ENCODE measurements around the gene CNN2.

The CNN2 gene

GRCh38 chr19:1001538-1002166 lies 24.8 kb upstream of the CNN2 start:
- Mint-ChIP-seq H3K27me3 (ENCODE audit: low read depth) (peaks cover 30% of the 10 kb centered on the region), H3K4me1 (ENCODE audit: low read depth) (peaks cover 3% of the 10 kb centered on the region), H3K36me3 (ENCODE audit: low read depth) (no peaks in the 10 kb centered on the region), H3K4me3 (no peak overlapping the region), H3K9me3 (no peaks in the 10 kb centered on the region), H3K27ac (no peak overlapping the region)
- peak; percentile 63 for DNase-seq (ENCODE audit: low spot score)

- Mint-ChIP-seq H3K4me1 (ENCODE audit: low read depth) (peaks cover 2% of the 10 kb centered on the region), H3K9me3 (no peaks in the 10 kb centered on the region), H3K4me3 (no peak overlapping the region), H3K27me3 (ENCODE audit: low read depth) (peaks cover 26% of the 10 kb centered on the region), H3K27ac (no peak overlapping the region), H3K36me3 (ENCODE audit: low read depth) (no peaks in the 10 kb centered on the region)
- DNase-seq (ENCODE audit: low spot score): no peak
These were observed 23.8 kb upstream of the CNN2 start for GRCh38 chr19:1002600-1002999.

- H3K9me3 Mint-ChIP-seq: no peaks in the 10 kb centered on the region
- H3K36me3 Mint-ChIP-seq (ENCODE audit: low read depth): peaks cover under 1% of the 10 kb centered on the region
- no peak overlapping the region for H3K4me3 Mint-ChIP-seq
- H3K4me1 Mint-ChIP-seq (ENCODE audit: low read depth): no peaks in the 10 kb centered on the region
- no peak overlapping the region for H3K27ac Mint-ChIP-seq
- DNase-seq (ENCODE audit: low spot score): no peak
- H3K27me3 Mint-ChIP-seq (ENCODE audit: low read depth): peaks cover 19% of the 10 kb centered on the region
These were observed 23.1 kb upstream of the CNN2 start for GRCh38 chr19:1003283-1003682.

GRCh38 chr19:1004204-1004802 lies 22.1 kb upstream of the CNN2 start:
- Mint-ChIP-seq H3K36me3 (ENCODE audit: low read depth) (peaks cover 2% of the 10 kb centered on the region), H3K4me1 (ENCODE audit: low read depth) (no peaks in the 10 kb centered on the region), H3K27me3 (ENCODE audit: low read depth) (peaks cover 12% of the 10 kb centered on the region), H3K4me3 (no peak overlapping the region), H3K27ac (no peak overlapping the region), H3K9me3 (no peaks in the 10 kb centered on the region)
- no peak for DNase-seq (ENCODE audit: low spot score)

- no peak for DNase-seq (ENCODE audit: low spot score)
- Mint-ChIP-seq H3K27me3 (ENCODE audit: low read depth) (peaks cover 7% of the 10 kb centered on the region), H3K27ac (no peak overlapping the region), H3K9me3 (no peaks in the 10 kb centered on the region), H3K4me3 (no peak overlapping the region), H3K36me3 (ENCODE audit: low read depth) (peaks cover 2% of the 10 kb centered on the region), H3K4me1 (ENCODE audit: low read depth) (no peaks in the 10 kb centered on the region)
These were observed 21.4 kb upstream of the CNN2 start for GRCh38 chr19:1004803-1005664.

- no peak for DNase-seq (ENCODE audit: low spot score)
- Mint-ChIP-seq H3K4me3 (no peak overlapping the region), H3K36me3 (ENCODE audit: low read depth) (peaks cover 3% of the 10 kb centered on the region), H3K27ac (no peak overlapping the region), H3K4me1 (ENCODE audit: low read depth) (no peaks in the 10 kb centered on the region), H3K9me3 (no peaks in the 10 kb centered on the region), H3K27me3 (ENCODE audit: low read depth) (peaks cover 3% of the 10 kb centered on the region)
These were observed 19.6 kb upstream of the CNN2 start for GRCh38 chr19:1006711-1007398.

GRCh38 chr19:1007399-1008251 lies 18.8 kb upstream of the CNN2 start:
- Mint-ChIP-seq H3K4me1 (ENCODE audit: low read depth) (no peaks in the 10 kb centered on the region), H3K27ac (no peak overlapping the region), H3K4me3 (no peak overlapping the region), H3K27me3 (ENCODE audit: low read depth) (peaks cover 1% of the 10 kb centered on the region), H3K36me3 (ENCODE audit: low read depth) (peaks cover 3% of the 10 kb centered on the region), H3K9me3 (no peaks in the 10 kb centered on the region)
- DNase-seq (ENCODE audit: low spot score): no peak

GRCh38 chr19:1008268-1009040 lies 18.0 kb upstream of the CNN2 start:
- Mint-ChIP-seq H3K27ac (no peak overlapping the region), H3K4me3 (no peak overlapping the region), H3K36me3 (ENCODE audit: low read depth) (peaks cover 3% of the 10 kb centered on the region), H3K4me1 (ENCODE audit: low read depth) (no peaks in the 10 kb centered on the region), H3K27me3 (ENCODE audit: low read depth) (no peaks in the 10 kb centered on the region), H3K9me3 (no peaks in the 10 kb centered on the region)
- no peak for DNase-seq (ENCODE audit: low spot score)

- Mint-ChIP-seq H3K36me3 (ENCODE audit: low read depth) (peaks cover 5% of the 10 kb centered on the region), H3K4me1 (ENCODE audit: low read depth) (no peaks in the 10 kb centered on the region), H3K27ac (no peak overlapping the region), H3K9me3 (no peaks in the 10 kb centered on the region), H3K4me3 (no peak overlapping the region), H3K27me3 (ENCODE audit: low read depth) (no peaks in the 10 kb centered on the region)
- DNase-seq (ENCODE audit: low spot score): no peak
These were observed 17.1 kb upstream of the CNN2 start for GRCh38 chr19:1009041-1009980.

- Mint-ChIP-seq H3K4me3 (no peak overlapping the region), H3K4me1 (ENCODE audit: low read depth) (no peaks in the 10 kb centered on the region), H3K27me3 (ENCODE audit: low read depth) (no peaks in the 10 kb centered on the region), H3K36me3 (ENCODE audit: low read depth) (peaks cover 5% of the 10 kb centered on the region), H3K27ac (no peak overlapping the region), H3K9me3 (no peaks in the 10 kb centered on the region)
- DNase-seq (ENCODE audit: low spot score): no peak
These were observed 16.3 kb upstream of the CNN2 start for GRCh38 chr19:1009981-1010538.

- Mint-ChIP-seq H3K27ac (no peak overlapping the region), H3K27me3 (ENCODE audit: low read depth) (no peaks in the 10 kb centered on the region), H3K4me3 (no peak overlapping the region), H3K4me1 (ENCODE audit: low read depth) (no peaks in the 10 kb centered on the region), H3K9me3 (no peaks in the 10 kb centered on the region), H3K36me3 (ENCODE audit: low read depth) (peaks cover 5% of the 10 kb centered on the region)
- DNase-seq (ENCODE audit: low spot score): no peak
These were observed 15.6 kb upstream of the CNN2 start for GRCh38 chr19:1010586-1011510.

Measured in T-helper 2 cell treated with Interferon-gamma antibody and Interleukin-4, amounts not matched to agents 5 μg/mL and 100 μg/mL, for 36 hours (primary cell).